ENCODE data around the gene SFXN5. TPM values are rescaled to one million over a fixed set of nuclear protein-coding genes. Genes with fewer than 3 reads are reported as not detected.
A peak's percentile ranks its signal among the peaks of the same experiment; 100 is the strongest.

The SFXN5 gene
- polyA plus RNA-seq, 3 donors = 5.9 to 28.6 (median 9.5) TPM

GRCh38 chr2:73072416-73072815 lies 904 bp upstream of the SFXN5 start:
- Mint-ChIP-seq H3K4me3 (peak overlapping the region; percentile 90 to 99), H3K27me3 (ENCODE audit: low read depth in 3 of 3) (peaks cover 0 to 12% (median 10%) of the 10 kb centered on the region in 3 donors), H3K27ac (no peak overlapping the region), H3K9me3 (peaks cover 0 to 2% (median 0%) of the 10 kb centered on the region in 7 donors), H3K4me1 (peaks cover 36% of the 10 kb centered on the region), H3K36me3 (peaks cover 5 to 12% of the 10 kb centered on the region in 2 donors)
- Histone ChIP-seq H2AFZ (ENCODE audit: insufficient read depth, low read depth, low read length, poor library complexity, severe bottlenecking) (peak overlapping the region; percentile 99), H4K20me1 (ENCODE audit: insufficient read depth, low read length) (peaks cover 26% of the 10 kb centered on the region), H3K27me3 (ENCODE audit: control insufficient read depth in 2 of 2, insufficient read depth in 2 of 2, low read length in 2 of 2) (no peaks in the 10 kb centered on the region), H3K27ac (ENCODE audit: low read depth in 1 of 2, low read length in 2 of 2) (no peak overlapping the region), H3K4me3 (replicated peaks in 1 of 3; ENCODE audit: low read depth in 2 of 3, low read length in 3 of 3) (peak overlapping the region in 2 of 3 experiments; percentile 84 to 92), H3K9ac (ENCODE audit: insufficient read depth, low read length, poor library complexity, severe bottlenecking) (no peak overlapping the region), H3K36me3 (replicated peaks in 1 of 2; ENCODE audit: control insufficient read depth in 1 of 2, insufficient read depth in 2 of 2, low read length in 2 of 2) (peaks cover 0 to 8% of the 10 kb centered on the region in 2 donors), H3K4me1 (ENCODE audit: control insufficient read depth in 1 of 2, insufficient read depth in 2 of 2, low read length in 2 of 2) (peaks cover 28 to 34% of the 10 kb centered on the region in 2 donors), H3K79me2 (ENCODE audit: insufficient read depth, low read length) (peaks cover 37% of the 10 kb centered on the region), H3K4me2 (replicated peaks; ENCODE audit: extremely low read depth, low read length, poor library complexity, severe bottlenecking) (peak overlapping the region; percentile 100), H3K9me3 (replicated peaks in 1 of 2; ENCODE audit: control insufficient read depth in 1 of 2, insufficient read depth in 1 of 2, low read length in 2 of 2) (no peaks in the 10 kb centered on the region)
- intact Hi-C loops (cut with micrococcal nuclease) = loop anchor here in 1 of 2 donors (5.0 kb wide), 1 partner anchor 160 kb away; the partner anchor contains the start of genes CCT7 and PRADC1
- no CpG with 5 or more reads among the region's 1 CpG for WGBS (ENCODE audit: insufficient coverage)
- DNase-seq = no peak
- no peak for TF ChIP-seq CTCF (IDR thresholded peaks at IDR 0.05)

- Histone ChIP-seq H3K79me2 (ENCODE audit: insufficient read depth, low read length) (peaks cover 41% of the 10 kb centered on the region), H3K9me3 (replicated peaks in 1 of 2; ENCODE audit: control insufficient read depth in 1 of 2, insufficient read depth in 1 of 2, low read length in 2 of 2) (no peaks in the 10 kb centered on the region), H3K4me1 (ENCODE audit: control insufficient read depth in 1 of 2, insufficient read depth in 2 of 2, low read length in 2 of 2) (peaks cover 28 to 34% of the 10 kb centered on the region in 2 donors), H3K36me3 (replicated peaks in 1 of 2; ENCODE audit: control insufficient read depth in 1 of 2, insufficient read depth in 2 of 2, low read length in 2 of 2) (peaks cover 0 to 11% of the 10 kb centered on the region in 2 donors), H4K20me1 (ENCODE audit: insufficient read depth, low read length) (peaks cover 30% of the 10 kb centered on the region), H3K27ac (ENCODE audit: low read depth in 1 of 2, low read length in 2 of 2) (peak overlapping the region in 1 of 2 donors; percentile 93), H2AFZ (ENCODE audit: insufficient read depth, low read depth, low read length, poor library complexity, severe bottlenecking) (peak overlapping the region; percentile 99), H3K4me2 (replicated peaks; ENCODE audit: extremely low read depth, low read length, poor library complexity, severe bottlenecking) (peak overlapping the region; percentile 100), H3K4me3 (replicated peaks in 1 of 3; ENCODE audit: low read depth in 2 of 3, low read length in 3 of 3) (peak overlapping the region; percentile 75 to 92 (median 84)), H3K27me3 (ENCODE audit: control insufficient read depth in 2 of 2, insufficient read depth in 2 of 2, low read length in 2 of 2) (no peaks in the 10 kb centered on the region), H3K9ac (ENCODE audit: insufficient read depth, low read length, poor library complexity, severe bottlenecking) (peak overlapping the region; percentile 98)
- Mint-ChIP-seq H3K36me3 (peaks cover 8 to 15% of the 10 kb centered on the region in 2 donors), H3K4me1 (peaks cover 39% of the 10 kb centered on the region), H3K27me3 (ENCODE audit: low read depth in 3 of 3) (peaks cover 0 to 9% (median 6%) of the 10 kb centered on the region in 3 donors), H3K27ac (peak overlapping the region in 5 of 7 donors; percentile 69 to 95 (median 92)), H3K9me3 (peaks cover 0 to 2% (median 0%) of the 10 kb centered on the region in 7 donors), H3K4me3 (peak overlapping the region; percentile 90 to 99)
- WGBS (ENCODE audit: insufficient coverage) = 8% methylated on average over 10 of the region's 11 CpGs
- no peak for TF ChIP-seq CTCF (IDR thresholded peaks at IDR 0.05)
- intact Hi-C loops (cut with micrococcal nuclease) = loop anchor here in 1 of 2 donors (5.0 kb wide), 1 partner anchor 160 kb away; the partner anchor contains the start of genes CCT7 and PRADC1
- no peak for DNase-seq
Observed at GRCh38 chr2:73072129-73072395, 550 bp upstream of the SFXN5 start.
